D341Med (cell line): ENCODE measurements around the gene DERL2.
"Not testable (repeated sequence)": the region's sequence is repeated elsewhere in the genome, so short reads cannot be mapped to it uniquely, and the experiment has no call there.

ENCODE experiments used
- DNase-seq: peaks from one replicate; pipeline ENCODE4 v3.0.0; 2012; ENCODE audit warnings: low spot score

Gene DERL2

GRCh38 chr17:5437721-5438317 lies 48.2 kb downstream of the DERL2 start:
- DNase-seq, result no peak

GRCh38 chr17:5435781-5436315 lies 50.1 kb downstream of the DERL2 start:
- DNase-seq, result not testable (repeated sequence)

- DNase-seq, result no peak
Measured at GRCh38 chr17:5434984-5435383, 51.0 kb downstream of the DERL2 start.

GRCh38 chr17:5431949-5432556 lies 53.9 kb downstream of the DERL2 start:
- no peak for DNase-seq

- not testable (repeated sequence) for DNase-seq
Measured at GRCh38 chr17:5431234-5431633, 54.7 kb downstream of the DERL2 start.

- DNase-seq, result no peak
Measured at GRCh38 chr17:5430413-5430999, 55.5 kb downstream of the DERL2 start.

- DNase-seq, result no peak
Measured at GRCh38 chr17:5429191-5429887, 56.6 kb downstream of the DERL2 start.

GRCh38 chr17:5425826-5426225 lies 60.2 kb downstream of the DERL2 start:
- no peak for DNase-seq

- DNase-seq, result no peak
Measured at GRCh38 chr17:5424909-5425308, 61.1 kb downstream of the DERL2 start.

- no peak for DNase-seq
Measured at GRCh38 chr17:5422505-5422904, 63.5 kb downstream of the DERL2 start.
